NCI-H128 (cell line): ENCODE results near the gene RCAN3.
A peak's percentile ranks its signal among the peaks of the same experiment; 100 is the strongest.
"Not testable (repeated sequence)": the region's sequence is repeated elsewhere in the genome, so short reads cannot be mapped to it uniquely, and the experiment has no call there.

Source experiments
- DNase-seq: peaks from one replicate; lab custom pipeline; 2025; ENCODE audit not compliant: unreplicated experiment; lab: John Stamatoyannopoulos, UW

The RCAN3 gene

GRCh38 chr1:24502709-24503058, at the start of gene RCAN3:
Gene RCAN3 (plus strand): TSS chr1:24502836. CDS start chr1:24514373, 11,537 bp downstream.
- peak; percentile 63 for DNase-seq

GRCh38 chr1:24452922-24453485, 49.6 kb upstream of the RCAN3 start:
- DNase-seq = no peak

- no peak for DNase-seq
Observed at GRCh38 chr1:24454673-24455072, 48.0 kb upstream of the RCAN3 start.

DNA sequence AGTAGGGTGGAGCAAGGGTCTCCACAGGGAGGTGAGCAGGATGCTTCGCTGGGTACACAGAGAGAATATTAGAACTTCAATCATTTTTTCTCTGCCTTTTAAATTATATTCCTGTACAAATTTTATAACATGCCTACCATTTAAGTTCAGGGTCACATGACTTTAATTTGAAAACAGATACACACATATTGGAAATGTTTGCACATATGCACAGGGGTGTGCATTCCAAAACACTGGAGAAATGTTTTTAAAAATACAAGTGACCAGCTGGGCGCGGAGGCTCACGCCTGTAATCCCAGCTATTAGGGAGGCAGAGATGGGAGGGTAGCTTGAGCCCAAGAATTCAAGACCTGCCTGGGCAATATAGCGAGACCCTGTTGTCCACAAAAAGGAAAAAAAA, 47.4 kb upstream of the RCAN3 start:
- DNase-seq = no peak

DNA sequence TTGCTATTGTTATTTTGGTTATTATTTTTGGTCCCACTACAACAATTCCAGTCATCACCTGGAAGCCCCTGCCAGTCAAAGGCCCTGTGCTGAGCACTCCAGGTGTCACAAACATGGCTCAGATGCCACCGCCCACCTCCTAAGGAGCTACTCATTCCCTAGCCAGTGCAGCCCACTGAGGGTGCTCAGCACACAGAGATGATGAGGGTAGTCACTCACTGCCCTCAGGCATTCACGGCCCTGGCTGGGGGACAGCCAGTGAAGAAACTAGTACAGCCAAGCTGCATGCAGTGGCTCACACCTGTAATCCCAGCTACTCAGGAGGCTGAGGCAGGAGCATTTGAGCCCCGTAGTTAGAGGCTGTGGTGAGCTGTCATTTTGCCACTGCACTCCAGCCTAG, 44.8 kb upstream of the RCAN3 start:
- DNase-seq = no peak

DNA sequence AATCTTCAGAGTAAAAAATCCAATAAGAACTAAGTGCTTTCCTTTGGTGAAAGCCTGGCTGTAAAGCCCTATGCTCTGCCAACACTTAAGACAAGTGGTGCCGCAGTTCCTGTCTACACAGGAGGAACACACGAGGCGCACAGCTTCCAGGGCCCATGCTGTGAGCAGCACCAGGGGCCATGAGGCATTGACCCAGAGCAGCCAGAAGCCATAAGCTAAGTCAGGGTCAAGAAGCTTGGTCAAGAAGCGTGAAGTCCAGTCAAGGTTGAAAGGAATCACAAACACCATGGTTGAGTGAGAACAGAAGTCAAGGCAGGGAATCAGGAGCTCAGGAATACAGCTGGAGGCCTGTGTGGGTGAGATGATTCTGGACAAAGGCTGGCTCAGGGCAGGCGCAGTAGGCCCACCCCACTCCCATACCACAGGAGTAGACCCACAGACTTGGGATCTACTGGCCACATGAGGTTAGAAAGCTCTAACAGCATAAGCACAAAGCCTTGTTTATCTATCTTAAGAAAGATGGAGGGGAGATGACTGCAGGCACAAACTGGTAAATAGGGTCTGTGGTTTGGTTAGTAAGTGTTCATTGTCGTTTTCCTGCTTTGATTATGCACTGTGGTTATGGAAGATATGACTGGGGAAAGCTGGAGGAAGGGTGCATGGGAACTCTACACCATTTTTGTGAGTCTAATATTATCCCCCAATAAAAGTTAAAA, 42.9 kb upstream of the RCAN3 start:
- DNase-seq = no peak

DNA sequence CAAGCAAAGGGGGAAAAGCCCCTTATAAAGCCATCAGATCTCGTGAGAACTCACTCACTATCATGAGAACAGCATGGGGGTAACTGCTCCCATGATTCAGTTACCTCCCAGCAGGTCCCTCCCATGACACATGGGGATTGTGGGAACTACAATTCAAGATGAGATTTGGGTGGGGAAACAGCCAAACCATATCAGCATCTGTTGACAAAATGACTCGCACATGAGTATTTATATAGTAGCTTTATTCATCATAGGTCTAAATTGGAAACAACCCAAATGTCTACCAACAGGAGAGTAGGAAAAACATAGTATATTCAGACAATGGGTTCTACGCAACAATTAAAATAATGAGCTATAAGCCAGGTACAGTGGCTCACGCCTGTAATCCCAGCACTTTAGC, 40.5 kb upstream of the RCAN3 start:
- DNase-seq = not testable (repeated sequence)

- peak; percentile 67 for DNase-seq
Observed at GRCh38 chr1:24463776-24464735, 38.6 kb upstream of the RCAN3 start.

DNA sequence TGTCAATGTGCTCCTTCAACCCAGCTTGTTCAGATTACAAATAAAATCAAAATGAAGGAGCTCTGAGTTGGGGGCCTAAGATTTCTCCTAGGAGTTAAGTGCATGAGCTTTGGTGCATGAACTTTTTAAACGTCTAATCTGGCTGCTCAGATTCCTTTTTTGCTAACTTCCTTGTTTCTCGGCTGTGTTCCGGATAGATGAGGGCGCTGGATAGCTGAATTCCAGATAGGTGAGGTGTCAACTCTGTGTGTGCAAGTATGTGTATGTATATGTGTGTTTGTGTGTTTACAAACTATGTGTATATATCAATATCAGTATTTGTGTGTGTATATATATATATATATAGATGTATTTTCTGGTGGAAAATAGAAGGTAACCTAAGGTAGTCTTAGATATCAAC, 37.5 kb upstream of the RCAN3 start:
- no peak for DNase-seq

- DNase-seq = no peak
Observed at GRCh38 chr1:24465638-24466037, 37.0 kb upstream of the RCAN3 start.

DNA sequence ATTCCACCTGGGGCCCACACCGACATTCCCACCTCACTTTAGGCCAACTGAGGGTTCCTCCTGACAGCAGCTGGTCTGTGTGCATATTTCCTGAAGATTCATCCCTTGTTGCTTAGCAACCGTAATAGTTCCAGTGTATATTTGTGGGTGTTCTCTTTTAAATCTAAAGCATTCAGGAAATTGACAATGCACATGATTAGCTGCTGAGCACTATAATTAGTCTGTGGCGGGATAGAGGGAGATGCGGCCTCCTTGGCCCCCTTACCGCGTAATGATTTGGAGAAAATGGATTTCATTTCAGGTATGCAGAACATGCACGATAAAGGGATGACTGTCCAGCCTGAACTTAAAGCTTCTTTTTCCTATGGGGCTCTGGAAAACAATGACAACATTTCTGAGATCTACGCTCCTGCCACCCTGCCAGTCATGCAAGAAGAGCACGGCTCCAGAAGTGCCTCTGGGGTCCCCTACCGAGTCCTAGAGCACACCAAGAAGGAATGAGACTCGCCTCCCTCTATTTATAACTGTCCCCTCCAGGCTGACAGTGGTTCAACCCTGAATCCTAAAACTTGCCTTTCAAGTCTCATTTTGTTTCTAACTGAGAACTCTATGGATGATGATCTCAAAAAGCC, 33.8 kb upstream of the RCAN3 start:
- no peak for DNase-seq

GRCh38 chr1:24470592-24470991, 32.0 kb upstream of the RCAN3 start:
- DNase-seq = no peak

DNA sequence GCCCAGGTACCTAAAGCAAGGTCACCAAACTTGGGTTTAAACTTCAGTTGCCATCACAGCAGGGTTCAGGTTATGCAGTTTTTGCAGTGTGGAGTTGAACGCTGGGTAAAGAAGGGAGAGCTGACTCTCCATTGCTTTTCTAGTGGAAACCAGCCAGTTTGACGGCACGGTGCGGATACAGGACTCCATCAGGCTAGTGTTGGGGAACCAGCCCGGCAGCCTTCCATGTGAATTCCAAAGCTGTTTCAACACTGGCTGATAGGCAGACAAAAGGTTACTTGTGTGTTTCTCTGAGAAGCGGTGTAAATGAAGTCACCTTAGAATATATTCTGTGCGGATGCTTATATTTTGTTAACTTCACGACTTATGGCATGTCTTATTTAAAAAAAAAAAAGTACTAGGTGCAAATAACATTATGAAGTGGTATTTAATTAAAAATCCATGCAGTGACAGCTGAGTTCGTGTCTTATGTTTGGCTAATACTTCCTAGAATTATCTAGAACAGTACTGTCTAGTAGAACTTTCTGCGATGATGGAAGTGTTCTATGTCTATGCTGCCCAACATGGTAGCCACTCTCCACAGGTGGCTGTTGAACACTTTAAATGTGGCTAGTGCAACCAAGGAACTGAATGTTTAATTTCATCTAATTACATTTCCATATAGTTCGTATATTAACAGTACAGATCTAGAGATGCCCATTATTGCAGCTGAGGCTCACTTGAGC, 29.9 kb upstream of the RCAN3 start:
- DNase-seq = no peak

- no peak for DNase-seq
Observed at GRCh38 chr1:24474193-24474592, 28.4 kb upstream of the RCAN3 start.

GRCh38 chr1:24475700-24476099, 26.9 kb upstream of the RCAN3 start:
- DNase-seq = no peak

DNA sequence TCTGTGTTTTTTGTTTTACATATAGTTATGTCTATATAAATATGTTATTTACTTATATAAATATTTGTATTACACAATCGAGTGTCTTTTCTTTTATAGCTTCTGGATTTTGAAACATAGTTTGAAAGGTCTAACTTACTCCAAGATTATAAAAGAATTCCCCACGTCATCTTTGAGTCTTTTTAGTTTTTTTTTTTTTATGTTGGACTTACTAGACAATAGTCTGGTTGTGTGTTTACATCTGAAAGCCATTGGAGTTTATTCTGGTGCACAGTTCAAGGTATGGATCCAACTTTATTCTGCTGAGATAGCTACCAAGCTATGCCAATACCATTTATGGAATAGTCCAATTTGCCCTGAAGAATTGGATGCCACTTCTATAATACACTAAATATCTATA, 26.1 kb upstream of the RCAN3 start:
- DNase-seq = no peak

DNA sequence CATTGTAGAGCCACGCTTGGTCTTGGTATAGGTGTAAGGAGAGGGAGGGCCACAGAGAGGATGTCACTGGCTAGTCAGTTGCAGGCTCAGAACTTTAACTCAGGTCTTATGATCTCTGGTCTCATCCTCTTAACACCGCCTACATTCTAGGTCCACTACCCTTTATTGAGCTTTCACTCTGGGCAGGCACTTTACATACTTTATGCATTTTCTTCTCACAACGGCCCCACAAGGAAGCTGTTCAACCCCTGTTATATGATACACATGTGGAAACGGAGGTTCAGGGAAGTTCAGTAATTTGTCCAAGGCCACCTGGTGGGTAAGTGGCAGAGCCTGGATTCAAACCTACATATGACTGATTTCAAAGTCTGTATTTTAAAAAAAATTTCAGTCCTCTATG, 25.3 kb upstream of the RCAN3 start:
- no peak for DNase-seq

GRCh38 chr1:24481101-24481500, 21.5 kb upstream of the RCAN3 start:
- no peak for DNase-seq

GRCh38 chr1:24481843-24482610, 20.6 kb upstream of the RCAN3 start:
- DNase-seq = no peak

DNA sequence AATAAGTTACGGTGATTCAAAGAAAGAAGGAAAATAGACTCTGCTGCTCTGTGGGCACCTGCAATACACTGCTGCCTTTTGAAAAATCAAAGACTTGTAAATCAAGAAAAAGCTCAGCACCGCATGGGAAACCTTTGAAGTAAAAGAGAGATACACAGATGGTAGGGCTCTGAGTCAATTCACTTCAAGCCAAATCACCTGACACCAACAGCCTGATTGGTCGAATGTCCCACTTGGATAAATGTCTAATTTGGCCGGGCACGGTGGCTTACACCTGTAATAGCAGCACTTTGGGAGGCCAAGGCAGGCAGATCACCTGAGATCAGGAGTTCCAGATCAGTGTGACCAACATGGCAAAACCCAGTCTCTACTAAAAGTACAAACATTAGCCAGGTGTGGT, 19.2 kb upstream of the RCAN3 start:
- no peak for DNase-seq
